SU-DHL-6 (cell line): Measurements from ENCODE around the gene ORMDL2.
"Not testable (repeated sequence)": the region's sequence is repeated elsewhere in the genome, so short reads cannot be mapped to it uniquely, and the experiment has no call there.

Experiments used
- CTCF ChIP-seq: fragments of 200-600 bp; sonication (generic); IDR thresholded peaks from one replicate; pipeline ENCODE4 v1.5.1; 2017; ENCODE audit warnings: antibody characterized with exemption, mild to moderate bottlenecking, low read length, moderate library complexity; ENCODE audit not compliant: insufficient read depth, poor library complexity, severe bottlenecking
- EZH2phosphoT487 ChIP-seq: fragments of 200-600 bp; sonication (generic), shearing (Covaris generic); conservative IDR thresholded peaks from 2 replicates; pipeline ENCODE4 v1.6.1; 2018; ENCODE audit warnings: mild to moderate bottlenecking, antibody characterized with exemption, low read length, moderate library complexity, mixed read lengths

GRCh38 chr12:55834400-55834799, 16.6 kb downstream of the ORMDL2 start:
- TF ChIP-seq CTCF, EZH2phosphoT487: not testable (repeated sequence)
